Measurements from ENCODE around the gene KLHDC7B. TPM values are rescaled to one million over a fixed set of nuclear protein-coding genes. Genes with fewer than 3 reads are reported as not detected.
"Not testable (repeated sequence)": the region's sequence is repeated elsewhere in the genome, so short reads cannot be mapped to it uniquely, and the experiment has no call there.

KLHDC7B gene
- total RNA-seq, 6 donors from 2014 or later, result 0.39 to 1.5 (median 0.81) TPM; not detected in 2

DNA sequence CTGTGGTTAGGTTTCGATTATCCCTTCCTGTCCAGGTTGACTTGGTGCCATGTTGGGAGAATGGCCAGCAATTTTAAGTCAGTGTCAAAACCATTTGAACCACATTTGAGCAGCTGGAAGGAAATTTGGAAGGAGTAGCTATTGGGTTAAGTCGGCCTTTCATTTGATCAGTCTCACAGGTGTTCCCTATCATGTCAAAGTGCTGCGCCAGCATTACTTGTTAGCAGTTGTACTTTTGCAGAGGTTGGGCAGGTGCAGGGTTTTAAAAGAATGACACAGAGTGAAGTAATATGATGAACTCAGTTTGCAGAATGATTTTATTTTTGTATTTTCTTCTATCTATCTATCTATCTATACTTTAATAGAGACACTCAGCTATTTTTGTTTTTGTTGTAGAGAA lies 9.5 kb upstream of the KLHDC7B start:
- ATAC-seq (ENCODE audit: low FRiP score in 2 of 2), result no peak
- TF ChIP-seq EP300 (IDR thresholded peaks at IDR 0.05), result no peak
- TF ChIP-seq POLR2AphosphoS5 (IDR thresholded peaks at IDR 0.05), result no peak
- no peak for TF ChIP-seq POLR2A (IDR thresholded peaks at IDR 0.05)
- TF ChIP-seq, protein P1, sequence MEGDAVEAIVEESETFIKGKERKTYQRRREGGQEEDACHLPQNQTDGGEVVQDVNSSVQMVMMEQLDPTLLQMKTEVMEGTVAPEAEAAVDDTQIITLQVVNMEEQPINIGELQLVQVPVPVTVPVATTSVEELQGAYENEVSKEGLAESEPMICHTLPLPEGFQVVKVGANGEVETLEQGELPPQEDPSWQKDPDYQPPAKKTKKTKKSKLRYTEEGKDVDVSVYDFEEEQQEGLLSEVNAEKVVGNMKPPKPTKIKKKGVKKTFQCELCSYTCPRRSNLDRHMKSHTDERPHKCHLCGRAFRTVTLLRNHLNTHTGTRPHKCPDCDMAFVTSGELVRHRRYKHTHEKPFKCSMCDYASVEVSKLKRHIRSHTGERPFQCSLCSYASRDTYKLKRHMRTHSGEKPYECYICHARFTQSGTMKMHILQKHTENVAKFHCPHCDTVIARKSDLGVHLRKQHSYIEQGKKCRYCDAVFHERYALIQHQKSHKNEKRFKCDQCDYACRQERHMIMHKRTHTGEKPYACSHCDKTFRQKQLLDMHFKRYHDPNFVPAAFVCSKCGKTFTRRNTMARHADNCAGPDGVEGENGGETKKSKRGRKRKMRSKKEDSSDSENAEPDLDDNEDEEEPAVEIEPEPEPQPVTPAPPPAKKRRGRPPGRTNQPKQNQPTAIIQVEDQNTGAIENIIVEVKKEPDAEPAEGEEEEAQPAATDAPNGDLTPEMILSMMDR (IDR thresholded peaks at IDR 0.05), result no peak

DNA sequence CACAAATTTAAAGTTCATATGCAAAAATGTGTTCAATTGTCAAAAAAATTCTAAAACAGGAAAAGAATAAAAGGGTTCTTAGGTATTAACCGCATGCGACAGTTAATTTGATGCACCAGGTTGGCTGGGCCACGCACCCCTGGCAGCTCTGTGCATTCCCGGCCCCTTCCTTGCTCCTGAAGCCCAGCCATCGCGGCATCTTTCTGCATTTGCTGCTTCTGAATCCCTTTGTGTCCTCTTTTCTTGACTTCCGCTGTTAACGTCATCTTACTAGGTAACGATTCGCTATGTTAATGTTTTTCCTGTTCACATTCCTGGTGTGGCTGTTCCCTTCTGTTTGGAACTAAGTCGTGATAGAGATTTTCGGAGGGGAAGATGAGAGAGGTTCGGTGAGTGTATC lies 7.9 kb upstream of the KLHDC7B start:
- no peaks in the 10 kb centered on the region for H3K36me3 ChIP-seq
- DNase-seq (no peak), ATAC-seq (ENCODE audit: low FRiP score in 2 of 2) (no peak)
- WGBS, 2 donors, result 82 to 89% methylated on average over 13 of the region's 13 CpGs
- no peaks in the 10 kb centered on the region for H3K27me3 ChIP-seq
- H3K4me1 ChIP-seq, result peaks cover 46 to 58% (median 55%) of the 10 kb centered on the region in 4 donors
- no peak overlapping the region for H3K4me3 ChIP-seq
- no peaks in the 10 kb centered on the region for H3K9me3 ChIP-seq
- no peak for TF ChIP-seq POLR2A (IDR thresholded peaks at IDR 0.05)
- TF ChIP-seq, protein P1 (IDR thresholded peaks at IDR 0.05), result no peak
- no peak for TF ChIP-seq POLR2AphosphoS5 (IDR thresholded peaks at IDR 0.05)
- no peak for TF ChIP-seq EP300 (IDR thresholded peaks at IDR 0.05)
- peak overlapping the region; percentile 94 to 98 (median 96) for H3K27ac ChIP-seq

More for the DNA sequence above, 9.5 kb upstream of the KLHDC7B start:
- no peak for DNase-seq
- no peaks in the 10 kb centered on the region for H3K36me3 ChIP-seq
- H3K4me3 ChIP-seq, result no peak overlapping the region
- H3K4me1 ChIP-seq, result peaks cover 45 to 64% (median 56%) of the 10 kb centered on the region in 4 donors
- WGBS, 2 donors, result 79 to 84% methylated on average over 3 of the region's 3 CpGs
- no peaks in the 10 kb centered on the region for H3K27me3 ChIP-seq
- H3K9me3 ChIP-seq, result no peaks in the 10 kb centered on the region
- no peak overlapping the region for H3K27ac ChIP-seq

DNA sequence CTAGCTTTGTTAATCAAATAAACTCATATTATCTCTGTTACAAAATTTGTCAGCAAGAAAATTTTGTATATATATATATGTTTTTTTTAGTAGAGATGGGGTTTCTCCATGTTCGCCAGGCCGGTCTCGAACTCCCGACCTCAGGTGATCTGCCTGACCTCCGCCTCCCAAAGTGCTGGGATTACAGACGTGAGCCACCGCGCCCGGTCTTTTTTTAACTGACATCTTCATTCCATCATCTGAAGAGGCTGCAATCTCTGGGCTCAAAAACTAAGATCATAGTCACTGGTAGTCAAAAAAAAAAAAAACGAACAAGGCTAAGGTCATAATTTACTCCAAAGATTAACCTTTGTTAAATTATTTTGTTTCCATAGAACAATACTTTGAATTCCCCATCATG lies 5.3 kb upstream of the KLHDC7B start:
- no peak for DNase-seq
- no peak for ATAC-seq (ENCODE audit: low FRiP score in 2 of 2)
- Histone ChIP-seq H3K27me3 (no peaks in the 10 kb centered on the region), H3K4me3 (no peak overlapping the region), H3K27ac (peak overlapping the region; percentile 94 to 98 (median 96)), H3K9me3 (no peaks in the 10 kb centered on the region), H3K36me3 (no peaks in the 10 kb centered on the region), H3K4me1 (peaks cover 46 to 62% (median 57%) of the 10 kb centered on the region in 4 donors)
- WGBS, 2 donors, result 77 to 79% methylated on average over 10 of the region's 10 CpGs
- TF ChIP-seq EP300 (IDR thresholded peaks at IDR 0.05), result no peak
- no peak for TF ChIP-seq POLR2AphosphoS5 (IDR thresholded peaks at IDR 0.05)
- TF ChIP-seq, protein P1 (IDR thresholded peaks at IDR 0.05), result no peak
- no peak for TF ChIP-seq POLR2A (IDR thresholded peaks at IDR 0.05)

DNA sequence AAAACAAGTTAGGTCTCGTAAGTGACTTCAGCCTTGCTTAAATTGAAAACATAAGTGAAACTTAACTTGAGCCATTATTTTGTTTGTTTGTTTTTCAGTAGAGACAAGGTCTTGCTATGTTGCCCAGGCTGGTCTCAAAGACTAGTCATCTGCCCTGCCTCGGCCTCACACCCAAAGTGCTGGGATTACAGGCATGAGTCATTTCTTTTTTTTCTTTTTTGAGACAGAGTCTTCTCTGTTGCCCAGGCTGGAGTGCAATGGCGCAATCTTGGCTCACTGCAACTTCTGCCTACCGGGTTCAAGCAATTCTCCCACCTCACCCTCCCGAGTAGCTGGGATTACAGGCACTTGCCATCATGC lies 4.1 kb upstream of the KLHDC7B start:
- H3K36me3 ChIP-seq, H3K9me3 ChIP-seq, H3K27me3 ChIP-seq, H3K4me3 ChIP-seq: not testable (repeated sequence)
- DNase-seq (peak in 1 of 2 donors; percentile 85), ATAC-seq (ENCODE audit: low FRiP score in 2 of 2) (peak; percentile 64 to 71)
- Histone ChIP-seq H3K27ac (peak overlapping the region; percentile 94 to 98 (median 96)), H3K4me1 (peaks cover 46 to 69% (median 61%) of the 10 kb centered on the region in 4 donors)
- TF ChIP-seq EP300 (IDR thresholded peaks at IDR 0.05) (peak in 1 of 4 donors; percentile 13), POLR2A (IDR thresholded peaks at IDR 0.05) (peak in 1 of 4 donors; percentile 71), POLR2AphosphoS5 (IDR thresholded peaks at IDR 0.05) (peak; percentile 53 to 76)
- 36 to 49% methylated on average over 5 of the region's 5 CpGs for WGBS, 2 donors

DNA sequence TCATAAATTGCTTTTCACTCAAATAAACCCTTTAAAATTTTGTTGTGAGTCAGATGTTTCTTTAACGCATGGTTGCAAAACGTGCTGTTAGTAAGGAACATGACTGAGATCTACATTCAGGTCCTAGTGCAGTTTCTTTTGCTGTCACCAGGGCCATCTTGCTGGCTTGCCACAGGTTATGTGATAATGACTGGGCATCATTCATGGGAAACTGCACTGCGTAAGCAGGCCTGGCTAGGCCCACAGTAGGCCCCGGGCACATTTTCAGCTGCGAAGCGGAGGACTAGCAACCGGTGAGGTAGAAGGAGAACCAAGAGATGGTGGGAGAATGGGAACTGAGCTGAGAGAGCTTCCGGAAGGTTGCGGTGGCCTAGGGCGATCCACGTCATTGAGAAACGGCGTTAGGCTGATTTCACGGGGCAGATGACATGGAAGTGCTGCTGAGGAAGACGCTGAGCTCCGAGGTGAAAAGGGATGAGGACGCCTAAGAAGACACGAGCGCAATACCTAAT lies 3.2 kb upstream of the KLHDC7B start:
- Histone ChIP-seq H3K9me3 (no peaks in the 10 kb centered on the region), H3K4me1 (peaks cover 46 to 72% (median 60%) of the 10 kb centered on the region in 4 donors), H3K4me3 (no peak overlapping the region), H3K27me3 (peaks cover 0 to 15% (median 3%) of the 10 kb centered on the region in 4 donors), H3K27ac (peak overlapping the region; percentile 94 to 98 (median 96)), H3K36me3 (no peaks in the 10 kb centered on the region)
- DNase-seq, result peak in 1 of 2 donors; percentile 66
- WGBS, 2 donors, result 74 to 87% methylated on average over 19 of the region's 19 CpGs
- peak in 1 of 2 donors; percentile 0 for ATAC-seq (ENCODE audit: low FRiP score in 2 of 2)
- TF ChIP-seq EP300 (IDR thresholded peaks at IDR 0.05), result no peak
- TF ChIP-seq POLR2AphosphoS5 (IDR thresholded peaks at IDR 0.05), result peak; percentile 47 to 65
- TF ChIP-seq, protein P1 (IDR thresholded peaks at IDR 0.05), result peak in 3 of 6 experiments; percentile 24 to 44 (median 29)
- TF ChIP-seq POLR2A (IDR thresholded peaks at IDR 0.05), result peak in 1 of 4 donors; percentile 72

Measured in upper lobe of left lung (tissue), 6 donors.